ENCODE results near the gene COL6A3. TPM values are rescaled to one million over a fixed set of nuclear protein-coding genes. Genes with fewer than 3 reads are reported as not detected.
"Not testable (repeated sequence)": the region's sequence is repeated elsewhere in the genome, so short reads cannot be mapped to it uniquely, and the experiment has no call there.

COL6A3 gene
- polyA plus RNA-seq, 3 donors = not detected

DNA sequence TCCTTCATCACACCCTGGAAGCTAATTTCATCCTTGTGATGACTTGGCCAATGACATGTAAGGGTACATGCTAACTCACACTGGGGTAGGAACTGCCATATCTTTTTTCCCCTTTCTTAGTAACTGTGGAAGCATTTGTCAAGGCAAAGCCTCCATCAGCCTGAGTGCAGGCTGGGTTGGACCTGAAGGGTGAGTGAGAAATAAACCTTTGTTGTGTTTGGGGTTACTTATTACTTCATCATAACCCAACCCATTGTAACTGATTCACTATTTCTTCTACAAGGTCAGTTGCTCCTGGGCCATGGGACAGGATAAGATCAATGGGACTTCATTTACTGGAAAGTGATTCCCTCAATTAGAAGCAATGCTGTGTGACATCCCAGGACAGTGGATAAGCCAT, 108.4 kb downstream of the COL6A3 start:
- no peaks in the 10 kb centered on the region for H3K79me2 ChIP-seq (ENCODE audit: insufficient read depth, low read length)
- H3K27me3 ChIP-seq (ENCODE audit: control insufficient read depth in 2 of 2, insufficient read depth in 2 of 2, low read length in 2 of 2) = no peaks in the 10 kb centered on the region
- no peak overlapping the region for H3K4me2 ChIP-seq (replicated peaks; ENCODE audit: extremely low read depth, low read length, poor library complexity, severe bottlenecking)
- intact Hi-C loops (cut with micrococcal nuclease) = no loop called here
- H3K4me3 ChIP-seq (replicated peaks in 1 of 3; ENCODE audit: low read depth in 2 of 3, low read length in 3 of 3) = no peak overlapping the region
- Mint-ChIP-seq H3K27me3 (ENCODE audit: low read depth in 3 of 3) (peaks cover 0 to 2% (median 0%) of the 10 kb centered on the region in 3 donors), H3K27ac (no peak overlapping the region), H3K4me3 (no peak overlapping the region), H3K4me1 (peaks cover 25% of the 10 kb centered on the region), H3K36me3 (no peaks in the 10 kb centered on the region), H3K9me3 (peaks cover 14 to 35% (median 22%) of the 10 kb centered on the region in 7 donors)
- peaks cover 13 to 16% of the 10 kb centered on the region in 2 donors for H3K4me1 ChIP-seq (ENCODE audit: control insufficient read depth in 1 of 2, insufficient read depth in 2 of 2, low read length in 2 of 2)
- no peak overlapping the region for H3K9ac ChIP-seq (ENCODE audit: insufficient read depth, low read length, poor library complexity, severe bottlenecking)
- DNase-seq = no peak
- TF ChIP-seq, protein P1, sequence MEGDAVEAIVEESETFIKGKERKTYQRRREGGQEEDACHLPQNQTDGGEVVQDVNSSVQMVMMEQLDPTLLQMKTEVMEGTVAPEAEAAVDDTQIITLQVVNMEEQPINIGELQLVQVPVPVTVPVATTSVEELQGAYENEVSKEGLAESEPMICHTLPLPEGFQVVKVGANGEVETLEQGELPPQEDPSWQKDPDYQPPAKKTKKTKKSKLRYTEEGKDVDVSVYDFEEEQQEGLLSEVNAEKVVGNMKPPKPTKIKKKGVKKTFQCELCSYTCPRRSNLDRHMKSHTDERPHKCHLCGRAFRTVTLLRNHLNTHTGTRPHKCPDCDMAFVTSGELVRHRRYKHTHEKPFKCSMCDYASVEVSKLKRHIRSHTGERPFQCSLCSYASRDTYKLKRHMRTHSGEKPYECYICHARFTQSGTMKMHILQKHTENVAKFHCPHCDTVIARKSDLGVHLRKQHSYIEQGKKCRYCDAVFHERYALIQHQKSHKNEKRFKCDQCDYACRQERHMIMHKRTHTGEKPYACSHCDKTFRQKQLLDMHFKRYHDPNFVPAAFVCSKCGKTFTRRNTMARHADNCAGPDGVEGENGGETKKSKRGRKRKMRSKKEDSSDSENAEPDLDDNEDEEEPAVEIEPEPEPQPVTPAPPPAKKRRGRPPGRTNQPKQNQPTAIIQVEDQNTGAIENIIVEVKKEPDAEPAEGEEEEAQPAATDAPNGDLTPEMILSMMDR (IDR thresholded peaks at IDR 0.05) = no peak
- no peaks in the 10 kb centered on the region for H4K20me1 ChIP-seq (ENCODE audit: insufficient read depth, low read length)
- H3K27ac ChIP-seq (ENCODE audit: low read depth in 1 of 2, low read length in 2 of 2) = no peak overlapping the region
- H3K36me3 ChIP-seq (replicated peaks in 1 of 2; ENCODE audit: control insufficient read depth in 1 of 2, insufficient read depth in 2 of 2, low read length in 2 of 2) = no peaks in the 10 kb centered on the region
- peaks cover 5 to 13% of the 10 kb centered on the region in 2 donors for H3K9me3 ChIP-seq (replicated peaks in 1 of 2; ENCODE audit: control insufficient read depth in 1 of 2, insufficient read depth in 1 of 2, low read length in 2 of 2)
- H2AFZ ChIP-seq (ENCODE audit: insufficient read depth, low read depth, low read length, poor library complexity, severe bottlenecking) = no peak overlapping the region

DNA sequence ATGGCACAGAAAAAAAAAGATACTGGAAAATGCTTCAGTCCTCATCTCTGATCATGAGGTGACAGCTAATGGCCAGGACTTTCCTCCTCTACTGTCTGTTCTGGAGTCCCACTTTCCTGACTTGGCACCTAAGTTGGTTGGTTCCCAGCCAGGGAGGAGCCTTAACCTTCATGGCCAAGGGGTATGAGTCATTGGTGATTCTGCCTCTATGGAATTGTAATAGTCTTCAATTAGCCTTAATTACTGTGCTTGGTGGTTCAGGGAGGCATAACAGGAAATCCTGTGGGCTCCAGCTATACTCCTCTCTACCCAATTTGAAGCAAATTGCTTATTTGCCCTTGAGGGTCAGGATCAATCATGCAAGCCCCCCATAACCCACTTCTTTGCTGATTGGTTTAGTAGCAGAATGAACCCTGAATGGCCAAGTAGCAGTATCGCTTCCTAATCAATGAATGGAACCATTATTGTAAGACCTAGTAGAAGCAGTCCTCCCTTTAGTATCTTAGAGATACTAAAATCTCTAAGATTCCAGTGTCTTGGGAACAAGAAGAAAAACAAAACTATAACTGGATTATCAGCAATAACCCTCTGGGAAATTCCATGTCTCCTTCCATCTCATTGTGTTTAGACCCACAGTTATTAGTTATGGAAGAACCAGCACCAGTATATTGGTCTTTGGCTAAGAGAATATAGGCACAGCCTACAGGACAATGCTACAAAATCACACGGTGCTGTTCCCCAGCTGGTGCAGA, 109.0 kb downstream of the COL6A3 start:
- Mint-ChIP-seq H3K27ac (no peak overlapping the region), H3K36me3 (no peaks in the 10 kb centered on the region), H3K9me3 (peaks cover 14 to 35% (median 22%) of the 10 kb centered on the region in 7 donors), H3K27me3 (ENCODE audit: low read depth in 3 of 3) (peaks cover 0 to 2% (median 0%) of the 10 kb centered on the region in 3 donors), H3K4me3 (no peak overlapping the region), H3K4me1 (peaks cover 23% of the 10 kb centered on the region)
- no CpG with 5 or more reads among the region's 2 CpGs for WGBS (ENCODE audit: insufficient coverage)
- TF ChIP-seq, protein P1 (IDR thresholded peaks at IDR 0.05) = no peak
- Histone ChIP-seq H2AFZ (ENCODE audit: insufficient read depth, low read depth, low read length, poor library complexity, severe bottlenecking) (no peak overlapping the region), H3K79me2 (ENCODE audit: insufficient read depth, low read length) (no peaks in the 10 kb centered on the region), H3K27ac (ENCODE audit: low read depth in 1 of 2, low read length in 2 of 2) (no peak overlapping the region), H3K36me3 (replicated peaks in 1 of 2; ENCODE audit: control insufficient read depth in 1 of 2, insufficient read depth in 2 of 2, low read length in 2 of 2) (no peaks in the 10 kb centered on the region), H3K4me3 (replicated peaks in 1 of 3; ENCODE audit: low read depth in 2 of 3, low read length in 3 of 3) (no peak overlapping the region), H3K9me3 (replicated peaks in 1 of 2; ENCODE audit: control insufficient read depth in 1 of 2, insufficient read depth in 1 of 2, low read length in 2 of 2) (peaks cover 5 to 13% of the 10 kb centered on the region in 2 donors), H3K9ac (ENCODE audit: insufficient read depth, low read length, poor library complexity, severe bottlenecking) (no peak overlapping the region), H3K4me2 (replicated peaks; ENCODE audit: extremely low read depth, low read length, poor library complexity, severe bottlenecking) (no peak overlapping the region), H4K20me1 (ENCODE audit: insufficient read depth, low read length) (no peaks in the 10 kb centered on the region), H3K27me3 (ENCODE audit: control insufficient read depth in 2 of 2, insufficient read depth in 2 of 2, low read length in 2 of 2) (no peaks in the 10 kb centered on the region), H3K4me1 (ENCODE audit: control insufficient read depth in 1 of 2, insufficient read depth in 2 of 2, low read length in 2 of 2) (peaks cover 13 to 16% of the 10 kb centered on the region in 2 donors)
- intact Hi-C loops (cut with micrococcal nuclease) = no loop called here
- DNase-seq = no peak

DNA sequence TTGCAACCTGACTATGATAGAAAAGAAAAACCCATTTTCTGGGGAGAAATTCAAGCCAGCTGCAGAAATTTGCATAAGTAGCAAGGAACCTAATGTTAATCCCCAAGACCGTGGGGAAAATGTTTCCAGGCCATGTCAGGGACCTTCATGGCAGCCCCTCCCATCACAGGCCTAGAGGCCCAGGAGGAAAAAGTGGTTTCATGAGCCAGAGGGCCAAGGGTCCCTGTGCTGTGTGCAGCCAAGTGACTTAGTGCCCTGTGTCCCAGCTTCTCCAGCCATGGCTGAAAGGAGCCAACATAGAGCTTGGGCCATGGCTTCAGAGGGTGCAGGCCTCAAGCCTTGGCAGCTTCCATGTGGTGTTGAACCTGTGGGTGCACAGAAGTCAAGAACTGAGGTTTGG, 110.7 kb downstream of the COL6A3 start:
- Histone ChIP-seq H3K4me1 (ENCODE audit: control insufficient read depth in 1 of 2, insufficient read depth in 2 of 2, low read length in 2 of 2) (peaks cover 13 to 16% of the 10 kb centered on the region in 2 donors), H3K9me3 (replicated peaks in 1 of 2; ENCODE audit: control insufficient read depth in 1 of 2, insufficient read depth in 1 of 2, low read length in 2 of 2) (peaks cover 5 to 13% of the 10 kb centered on the region in 2 donors)
- H3K36me3 Mint-ChIP-seq; DNase-seq; H3K36me3 ChIP-seq (replicated peaks in 1 of 2; ENCODE audit: control insufficient read depth in 1 of 2, insufficient read depth in 2 of 2, low read length in 2 of 2); H3K27me3 Mint-ChIP-seq (ENCODE audit: low read depth in 3 of 3); H2AFZ ChIP-seq (ENCODE audit: insufficient read depth, low read depth, low read length, poor library complexity, severe bottlenecking); H3K9ac ChIP-seq (ENCODE audit: insufficient read depth, low read length, poor library complexity, severe bottlenecking); H3K27me3 ChIP-seq (ENCODE audit: control insufficient read depth in 2 of 2, insufficient read depth in 2 of 2, low read length in 2 of 2); H3K27ac Mint-ChIP-seq; H3K4me2 ChIP-seq (replicated peaks; ENCODE audit: extremely low read depth, low read length, poor library complexity, severe bottlenecking); H3K4me3 Mint-ChIP-seq; H4K20me1 ChIP-seq (ENCODE audit: insufficient read depth, low read length); intact Hi-C loops (cut with micrococcal nuclease); H3K27ac ChIP-seq (ENCODE audit: low read depth in 1 of 2, low read length in 2 of 2); H3K79me2 ChIP-seq (ENCODE audit: insufficient read depth, low read length); H3K4me3 ChIP-seq (replicated peaks in 1 of 3; ENCODE audit: low read depth in 2 of 3, low read length in 3 of 3): not testable (repeated sequence)
- peaks cover 18% of the 10 kb centered on the region for H3K4me1 Mint-ChIP-seq
- no CpG with 5 or more reads among the region's 1 CpG for WGBS (ENCODE audit: insufficient coverage)
- H3K9me3 Mint-ChIP-seq = peaks cover 14 to 31% (median 22%) of the 10 kb centered on the region in 7 donors

All from CD14-positive monocyte (primary cell).